ENCODE data around the gene QPRT. TPM values are rescaled to one million over a fixed set of nuclear protein-coding genes. Genes with fewer than 3 reads are reported as not detected.

Gene QPRT
- total RNA-seq, 1 donor from 2014 or later: 85.9 TPM

Other genes with a start within 250 kb of the QPRT start
- 8.0 and 9.7 TPM in 2 replicates for gene BOLA2, start 224.8 kb upstream of the QPRT start, total RNA-seq
- 27.4 and 30.7 TPM in 2 replicates for gene SLX1B, start 224.6 kb upstream of the QPRT start, total RNA-seq
- 1.2 and 1.9 TPM in 2 replicates for gene SULT1A4, start 219.3 kb upstream of the QPRT start, total RNA-seq
- gene NPIPB12, start 172.8 kb upstream of the QPRT start, total RNA-seq: 51.7 and 61.9 TPM in 2 replicates
- gene SPN, start 15.9 kb upstream of the QPRT start, total RNA-seq: 0.07 TPM in 1 of 2 replicates, not detected in the other
- gene C16orf54, start 66.8 kb downstream of the QPRT start, total RNA-seq: not detected in 2 replicates
- gene ZG16, start 99.1 kb downstream of the QPRT start, total RNA-seq: not detected in 2 replicates
- gene KIF22, start 111.6 kb downstream of the QPRT start, total RNA-seq: 12.5 and 14.3 TPM in 2 replicates
- 216 and 247 TPM in 2 replicates for gene MAZ, start 127.3 kb downstream of the QPRT start, total RNA-seq
- 6.2 and 6.7 TPM in 2 replicates for gene PRRT2, start 133.0 kb downstream of the QPRT start, total RNA-seq
- 20.1 and 20.8 TPM in 2 replicates for gene PAGR1, start 137.0 kb downstream of the QPRT start, total RNA-seq
- 38.7 and 40.1 TPM in 2 replicates for gene MVP, start 141.3 kb downstream of the QPRT start, total RNA-seq
- gene CDIPT, start 184.0 kb downstream of the QPRT start, total RNA-seq: 88.1 and 92.0 TPM in 2 replicates
- gene SEZ6L2, start 220.4 kb downstream of the QPRT start, total RNA-seq: 69.6 and 90.6 TPM in 2 replicates
- gene ASPHD1, start 221.3 kb downstream of the QPRT start, total RNA-seq: 43.3 and 44.8 TPM in 2 replicates
- gene KCTD13, start 247.0 kb downstream of the QPRT start, total RNA-seq: 25.1 and 27.1 TPM in 2 replicates